Activated naive CD4-positive, alpha-beta T cell (primary cell): ENCODE results near the gene TPTE.
"Not testable (repeated sequence)": the region's sequence is repeated elsewhere in the genome, so short reads cannot be mapped to it uniquely, and the experiment has no call there.

Experiments
- DNase-seq, 4 experiments: peaks; one replicate each; lab custom pipeline; 2025; lab: John Stamatoyannopoulos, UW

TPTE gene

GRCh38 chr21:10617133-10617752 lies 95.9 kb downstream of the TPTE start:
- DNase-seq = not testable (repeated sequence)

- no peak for DNase-seq
Observed at GRCh38 chr21:10627316-10627863, 106.0 kb downstream of the TPTE start.

- DNase-seq = not testable (repeated sequence)
Observed at GRCh38 chr21:10629239-10629638, 107.9 kb downstream of the TPTE start.

DNA sequence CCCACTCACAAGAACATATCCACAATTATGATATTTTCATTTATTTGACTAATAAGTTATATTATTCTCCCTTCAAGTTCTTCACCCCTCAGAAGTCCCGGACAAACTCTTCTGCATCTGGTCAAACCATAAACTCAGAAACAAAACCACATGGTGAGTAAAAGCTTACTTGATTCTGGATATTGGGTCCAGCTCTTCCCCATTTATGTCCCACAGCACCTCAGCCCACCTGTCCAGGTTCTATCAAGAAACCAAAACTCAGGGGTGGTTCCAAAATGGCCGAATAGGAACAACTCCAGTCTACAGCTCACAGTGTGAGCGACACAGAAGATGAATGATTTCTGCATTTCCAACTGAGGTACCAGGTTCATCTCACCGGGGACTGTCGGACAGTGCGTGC lies 109.4 kb downstream of the TPTE start:
- DNase-seq = not testable (repeated sequence)

DNA sequence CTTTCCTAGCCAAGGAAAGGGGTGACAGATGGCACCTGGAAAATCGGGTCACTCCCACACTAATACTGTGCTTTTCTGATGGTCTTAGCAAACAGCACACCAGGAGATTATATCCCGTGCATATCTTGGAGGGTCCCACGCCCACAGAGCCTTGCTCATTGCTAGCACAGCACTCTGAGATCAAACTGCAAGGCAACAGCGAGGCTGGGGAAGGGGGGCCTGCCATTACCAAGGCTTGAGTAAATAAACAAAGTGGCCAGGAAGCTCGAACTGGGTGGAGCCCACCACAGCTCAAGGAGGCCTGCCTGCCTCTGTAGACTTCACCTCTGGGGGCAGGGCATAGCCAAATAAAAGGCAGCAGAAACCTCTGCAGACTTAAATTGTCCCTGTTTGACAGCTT lies 109.9 kb downstream of the TPTE start:
- not testable (repeated sequence) for DNase-seq

DNA sequence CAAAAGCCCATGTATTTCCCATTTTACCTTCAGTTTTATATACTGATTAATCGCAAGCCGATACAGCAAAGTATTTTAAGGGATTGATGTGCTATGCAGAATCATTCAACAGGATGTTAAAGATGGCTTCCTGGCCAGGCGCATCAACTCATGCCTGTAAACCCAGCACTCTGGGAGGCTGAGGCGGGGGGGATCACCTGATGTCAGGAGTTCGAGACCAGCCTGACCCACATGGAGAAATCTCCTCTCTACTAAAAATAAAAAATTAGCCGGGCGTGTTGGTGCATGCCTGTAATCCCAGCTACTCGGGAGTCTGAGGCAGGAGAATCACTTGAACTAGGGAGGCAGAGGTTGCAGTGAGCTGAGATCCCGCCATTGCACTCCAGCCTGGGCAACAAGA lies 116.8 kb downstream of the TPTE start:
- DNase-seq = not testable (repeated sequence)

- DNase-seq = no peak
Observed at GRCh38 chr21:10639123-10639522, 117.7 kb downstream of the TPTE start.

- DNase-seq = not testable (repeated sequence)
Observed at GRCh38 chr21:10639746-10640145, 118.4 kb downstream of the TPTE start.

DNA sequence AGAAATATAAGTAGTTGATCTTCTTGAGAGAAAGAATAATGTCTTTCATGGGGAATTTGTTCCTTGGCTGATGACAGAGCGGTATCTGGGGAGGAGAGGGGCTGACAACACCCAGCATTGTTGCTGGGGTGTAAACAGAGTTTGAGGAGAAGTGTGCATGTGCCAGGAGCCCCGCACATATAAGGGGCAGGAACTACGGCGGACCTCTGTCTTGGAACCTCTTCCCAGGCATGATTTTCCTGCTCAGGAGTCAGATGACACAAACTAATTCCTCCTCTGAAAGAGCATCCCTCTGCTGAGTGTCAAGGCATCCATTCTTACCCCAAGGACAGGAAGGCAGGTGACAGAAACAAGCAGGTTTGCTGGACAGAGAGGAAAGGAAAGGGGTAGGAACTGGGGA lies 119.1 kb downstream of the TPTE start:
- DNase-seq = no peak

GRCh38 chr21:10641107-10641506 lies 119.7 kb downstream of the TPTE start:
- DNase-seq = no peak

DNA sequence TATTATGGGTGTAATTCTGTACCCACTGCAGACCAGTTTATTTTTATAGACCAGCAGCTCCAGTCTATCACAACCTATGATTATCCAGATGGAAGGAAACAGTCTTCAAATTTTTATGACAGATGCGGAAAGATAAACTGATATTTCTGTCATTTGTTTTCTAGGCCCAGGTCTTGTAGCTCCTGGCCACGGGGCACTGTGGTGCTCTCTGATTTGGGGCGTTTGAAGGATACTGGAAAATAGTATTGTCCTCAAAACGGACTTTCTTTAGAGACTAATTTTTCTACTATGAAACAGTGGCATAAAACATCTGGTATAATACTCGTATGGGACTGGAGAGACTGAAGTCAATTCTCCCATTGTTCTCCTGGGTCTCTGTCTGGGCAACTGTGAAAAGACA lies 124.3 kb downstream of the TPTE start:
- not testable (repeated sequence) for DNase-seq

DNA sequence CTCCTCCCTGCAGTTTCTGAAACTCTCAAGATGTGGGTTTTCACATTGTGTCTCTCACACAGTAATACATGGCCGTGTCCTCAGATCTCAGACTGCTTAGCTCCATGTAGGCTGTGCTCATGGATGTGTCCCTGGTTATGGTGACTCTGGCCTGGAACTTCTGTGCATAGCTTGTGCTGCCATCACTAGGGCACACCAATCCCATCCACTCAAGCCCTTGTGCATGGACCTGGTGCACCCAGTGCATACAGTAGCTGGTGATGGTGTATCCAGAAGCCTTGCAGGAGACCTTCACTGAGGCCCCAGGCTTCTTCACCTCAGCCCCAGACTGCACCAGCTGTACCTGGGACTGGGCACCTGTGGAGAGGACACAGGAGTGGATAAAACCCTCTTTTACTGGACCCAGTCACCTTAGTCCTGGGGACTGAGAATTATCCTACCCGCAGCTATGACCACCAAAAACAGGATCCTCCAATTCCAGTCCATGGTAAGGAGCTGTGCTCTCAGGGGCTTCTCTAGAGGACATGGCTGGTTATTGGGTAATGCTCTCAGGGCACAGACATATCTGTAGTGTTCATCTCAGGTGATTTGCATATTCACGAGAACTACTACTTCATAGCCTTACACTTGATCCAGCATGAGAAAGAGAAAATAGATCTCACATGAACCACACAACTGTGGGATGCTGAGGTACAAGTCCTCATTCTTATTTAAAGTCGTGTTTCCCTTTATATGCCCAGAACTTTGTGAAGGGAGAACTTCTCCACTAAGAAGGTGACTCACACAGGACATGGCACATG lies 128.2 kb downstream of the TPTE start:
- not testable (repeated sequence) for DNase-seq

GRCh38 chr21:10650297-10650696 lies 128.9 kb downstream of the TPTE start:
- DNase-seq = not testable (repeated sequence)
